H1 (cell line): ENCODE measurements around the gene SPTB. TPM values are rescaled to one million over a fixed set of nuclear protein-coding genes. Genes with fewer than 3 reads are reported as not detected.
A peak's percentile ranks its signal among the peaks of the same experiment; 100 is the strongest.

ENCODE experiments used
- CTCF ChIA-PET: fragments of 300-600 bp; sonication (Branson Sonifier 250); formaldehyde crosslinking; loops from one replicate; lab custom pipeline; 2021; ENCODE audit not compliant: partially characterized antibody; lab: Charles Lee
- POLR2A ChIA-PET: fragments of 300-600 bp; sonication (Branson Sonifier 250); formaldehyde crosslinking; loops from one replicate; lab custom pipeline; 2021; ENCODE audit warnings: inconsistent platforms; ENCODE audit not compliant: partially characterized antibody; lab: Charles Lee
- DNase-seq, 2 experiments: peaks; one replicate each; pipeline versions ENCODE4 v3.0.0 to v3.0.0-alpha.2; 2010 to 2022; ENCODE audit warnings: low spot score in 2 of 2, low read depth in 1 of 2, mixed read lengths in 1 of 2
- FAIRE-seq: peaks from 2 replicates; lab custom pipeline; 2011; peaks lifted over from hg19 to GRCh38; lab: Jason Lieb, UNC
- H2AFZ ChIP-seq: 2 replicates; pipeline ENCODE4 v1.8.1; 2012; ENCODE audit warnings: low read length, inconsistent platforms
- H2AK5ac ChIP-seq: 2 replicates; pipeline ENCODE4 v1.6.1; 2013; ENCODE audit warnings: low read depth, low read length
- H2BK120ac ChIP-seq: replicated peaks from 2 replicates; pipeline ENCODE3; 2013; ENCODE audit warnings: low read depth, low read length, inconsistent platforms
- H2BK12ac ChIP-seq: 2 replicates; pipeline ENCODE4 v1.6.1; 2013; ENCODE audit warnings: low read depth, low read length
- H2BK15ac ChIP-seq: 2 replicates; pipeline ENCODE4 v1.6.1; 2013; ENCODE audit warnings: low read length
- H2BK20ac ChIP-seq: 2 replicates; pipeline ENCODE4 v1.6.1; 2013; ENCODE audit warnings: low read length
- H2BK5ac ChIP-seq: 2 replicates; pipeline ENCODE4 v1.6.1; 2013; ENCODE audit warnings: low read depth, low read length
- H3K14ac ChIP-seq: 2 replicates; pipeline ENCODE4 v1.6.1; 2013; ENCODE audit warnings: inconsistent platforms; ENCODE audit not compliant: insufficient read length
- H3K18ac ChIP-seq: 2 replicates; pipeline ENCODE4 v1.6.1; 2013; ENCODE audit warnings: low read length; ENCODE audit errors: extremely low read depth
- H3K23ac ChIP-seq: 2 replicates; pipeline ENCODE4 v1.6.1; 2013; ENCODE audit warnings: inconsistent platforms; ENCODE audit not compliant: insufficient read length
- H3K23me2 ChIP-seq: 2 replicates; pipeline ENCODE4 v1.6.1; 2013; ENCODE audit warnings: low read depth, low read length
- H3K27ac ChIP-seq: 2 replicates; pipeline ENCODE4 v1.6.1; 2011; ENCODE audit warnings: low read depth, low read length, inconsistent platforms
- H3K27me3 ChIP-seq, 4 experiments: replicated peaks in 1 of 4; 1 replicate in 1 of 4; 2 replicates in 3 of 4; pipeline versions ENCODE4 v1.6.1 to v1.8.1; 2011 to 2013; ENCODE audit warnings: low read length in 3 of 4, mild to moderate bottlenecking in 3 of 4, inconsistent platforms in 2 of 4, mixed read lengths in 2 of 4, moderate library complexity in 1 of 4; ENCODE audit not compliant: control insufficient read depth in 3 of 4, insufficient read depth in 3 of 4; ENCODE audit errors: extremely low read depth in 1 of 4
- H3K36me3 ChIP-seq, 4 experiments: 2 replicates each; pipeline versions ENCODE4 v1.6.1 to v1.8.1; 2011 to 2013; ENCODE audit warnings: mild to moderate bottlenecking in 4 of 4, low read length in 3 of 4, moderate library complexity in 2 of 4, control low read depth in 1 of 4, inconsistent platforms in 1 of 4; ENCODE audit not compliant: insufficient read depth in 4 of 4, control insufficient read depth in 2 of 4
- H3K4ac ChIP-seq: replicated peaks from 2 replicates; pipeline ENCODE3; 2013; ENCODE audit warnings: low read length, low read depth, mixed read lengths, inconsistent platforms; ENCODE audit not compliant: insufficient read length
- H3K4me1 ChIP-seq, 4 experiments: replicated peaks in 1 of 4; 1 replicate in 1 of 4; 2 replicates in 3 of 4; pipeline versions ENCODE4 v1.6.1 to v1.8.1; 2011 to 2013; ENCODE audit warnings: low read length in 3 of 4, inconsistent platforms in 2 of 4, mixed read lengths in 1 of 4; ENCODE audit not compliant: insufficient read depth in 4 of 4, control insufficient read depth in 3 of 4
- H3K4me2 ChIP-seq, 2 experiments: 2 replicates each; pipeline versions ENCODE4 v1.6.1 to v1.8.1; 2011 to 2013; ENCODE audit warnings: low read depth in 2 of 2, low read length in 2 of 2, control low read depth in 1 of 2, inconsistent platforms in 1 of 2, mild to moderate bottlenecking in 1 of 2; ENCODE audit not compliant: insufficient read depth in 1 of 2
- H3K4me3 ChIP-seq, 4 experiments: fragments of 200-600, 300-600 bp in 1 of 4; sonication (generic), shearing (Covaris generic), sonication (Bioruptor Twin) in 1 of 4; 2 replicates each; pipeline versions ENCODE4 v1.5.1 to v1.8.1; 2011 to 2016; ENCODE audit warnings: low read length in 4 of 4, low read depth in 3 of 4, control low read depth in 2 of 4, inconsistent platforms in 2 of 4, mild to moderate bottlenecking in 2 of 4, mixed read lengths in 1 of 4, moderate library complexity in 1 of 4; ENCODE audit not compliant: insufficient read depth in 2 of 4; ENCODE audit errors: extremely low read depth in 1 of 4
- H3K56ac ChIP-seq: replicated peaks from 2 replicates; pipeline ENCODE3; 2013; ENCODE audit warnings: low read depth, mild to moderate bottlenecking, mixed read lengths, low read length, inconsistent platforms; ENCODE audit not compliant: insufficient read length
- H3K79me1 ChIP-seq: 2 replicates; pipeline ENCODE4 v1.6.1; 2013; ENCODE audit warnings: low read depth, low read length, control low read depth
- H3K79me2 ChIP-seq, 2 experiments: 2 replicates each; pipeline versions ENCODE4 v1.6.1 to v1.8.1; 2012 to 2013; ENCODE audit warnings: low read length in 2 of 2, mild to moderate bottlenecking in 2 of 2, inconsistent platforms in 1 of 2; ENCODE audit not compliant: insufficient read depth in 2 of 2, control insufficient read depth in 1 of 2
- H3K9ac ChIP-seq, 4 experiments: replicated peaks in 1 of 4; 1 replicate in 1 of 4; 2 replicates in 3 of 4; pipeline versions ENCODE4 v1.6.1 to v1.8.1; 2011 to 2013; ENCODE audit warnings: low read depth in 3 of 4, low read length in 3 of 4, control low read depth in 2 of 4, mild to moderate bottlenecking in 2 of 4, moderate library complexity in 2 of 4, inconsistent platforms in 1 of 4; ENCODE audit errors: extremely low read depth in 1 of 4
- H3K9me3 ChIP-seq, 2 experiments: 2 replicates each; pipeline versions ENCODE4 v1.6.1 to v1.8.1; 2012 to 2013; ENCODE audit warnings: mild to moderate bottlenecking in 2 of 2, moderate library complexity in 2 of 2, control low read depth in 1 of 2, inconsistent platforms in 1 of 2, low read depth in 1 of 2, low read length in 1 of 2, mixed read lengths in 1 of 2; ENCODE audit not compliant: insufficient read depth in 2 of 2
- H4K20me1 ChIP-seq, 2 experiments: replicated peaks in 1 of 2; 2 replicates each; pipeline versions ENCODE3 to v1.8.1; 2011 to 2013; ENCODE audit warnings: inconsistent platforms in 2 of 2, low read length in 2 of 2, mild to moderate bottlenecking in 1 of 2; ENCODE audit not compliant: insufficient read depth in 2 of 2, control insufficient read depth in 1 of 2
- H4K5ac ChIP-seq: 2 replicates; pipeline ENCODE4 v1.6.1; 2013; ENCODE audit warnings: low read length, low read depth, mixed read lengths, inconsistent platforms; ENCODE audit not compliant: insufficient read length
- H4K8ac ChIP-seq: 2 replicates; pipeline ENCODE4 v1.8.0; 2013; ENCODE audit warnings: mild to moderate bottlenecking, moderate library complexity, low read length, inconsistent platforms; ENCODE audit not compliant: insufficient read depth; ENCODE audit errors: extremely low read depth
- H4K91ac ChIP-seq: replicated peaks from 2 replicates; pipeline ENCODE3; 2013; ENCODE audit warnings: low read length, mixed read lengths, inconsistent platforms; ENCODE audit not compliant: insufficient read length
- ASH2L ChIP-seq: fragments of 200-600, 300-600 bp; sonication (generic); IDR thresholded peaks from one replicate; pipeline ENCODE4 v1.7.1; 2017; ENCODE audit warnings: low read length
- KDM5A ChIP-seq: fragments of 200-600 bp; IDR thresholded peaks from 2 replicates; pipeline ENCODE4 v1.7.1; 2012; ENCODE audit warnings: mild to moderate bottlenecking, low read length, inconsistent platforms, mixed read lengths
- POLR2AphosphoS5 ChIP-seq: IDR thresholded peaks from 2 replicates; pipeline ENCODE4 v1.6.1; 2011; ENCODE audit warnings: low read depth, low read length
- RAD21 ChIP-seq, 2 experiments: IDR thresholded peaks in 1 of 2; conservative IDR thresholded peaks in 1 of 2; 2 replicates each; pipeline ENCODE4 v1.6.1; 2011; ENCODE audit warnings: low read depth in 2 of 2, low read length in 2 of 2, improper control_type of control experiment in 1 of 2, inconsistent platforms in 1 of 2, mild to moderate bottlenecking in 1 of 2, moderate library complexity in 1 of 2
- WGBS, 2 experiments: shearing (Covaris generic) in 1 of 2; methylation state at CpG; one replicate each; pipeline versions ENCODE4 v1.1.6 to v1.1.7; 2013 to 2015; ENCODE audit warnings: low lambda C conversion rate in 2 of 2, mixed read lengths in 2 of 2, inconsistent platforms in 1 of 2, low coverage in 1 of 2, missing lambda C conversion rate in 1 of 2; ENCODE audit not compliant: insufficient replicate concordance in 2 of 2, insufficient coverage in 1 of 2, insufficient read length in 1 of 2; ENCODE audit errors: extremely low coverage in 1 of 2, missing lambda C conversion rate in 1 of 2; 5-methylcytosine and 5-hydroxymethylcytosine counted together
- polyA plus RNA-seq, 7 experiments: library from polyadenylated mRNA; depleted of rRNA in 3 of 7; stranded (reverse) in 5 of 7; unstranded in 2 of 7; fragments of >200 nt in 5 of 7; fragments of 200-250 nt in 2 of 7; gene quantifications; 1 replicate in 5 of 7; 2 replicates in 1 of 7; 4 replicates in 1 of 7; pipeline versions ENCODE4 v1.2.1 to v1.2.3, GENCODE V29; 2011 to 2013; ENCODE audit warnings: missing spikeins in 2 of 7, mixed read lengths in 2 of 7
- total RNA-seq: library from RNA; stranded (reverse); fragmentation: NEBNext Ultra II Directional; extraction: Animal tissue kit (Norgen Biotek cat#: 25700); gene quantifications from 2 replicates; pipeline ENCODE4 v1.2.1, GENCODE V29; 2021

The SPTB gene
- total and polyA plus RNA-seq, 2 of the 8 experiments (the other 6 are each of a cell fraction or from before 2014, with no cell fraction given), result 0.30 to 2.4 TPM

GRCh38 chr14:64763801-64764621 is 115.7 kb downstream of the SPTB start:
- H3K4me3 ChIP-seq, result peak overlapping the region in 1 of 4 experiments; percentile 27; a peak in 2 of 8 replicates
- no peak overlapping the region for H4K8ac ChIP-seq
- peaks cover 0 to 2% (median 0%) of the 10 kb centered on the region in 4 experiments; a peak in 3 of 7 replicates for H3K27me3 ChIP-seq
- no peak overlapping the region for H3K27ac ChIP-seq
- ChIA-PET POLR2A (interaction anchor here (0.9 to 1.3 kb wide), 4 partner anchors 9 to 253 kb away, joined by 3 to 5 read pairs (median 3); no protein-coding TSS in a partner anchor), CTCF (interaction anchor here (0.6 to 3.4 kb wide), 38 partner anchors 8 to 256 kb away, joined by 3 to 57 read pairs (median 4); no protein-coding TSS in a partner anchor)
- H3K23me2 ChIP-seq, result peaks cover 6% of the 10 kb centered on the region; the same call in 1 of the 2 replicates
- peaks cover 0 to 6% of the 10 kb centered on the region in 2 experiments for H4K20me1 ChIP-seq
- H4K5ac ChIP-seq, result no peak overlapping the region
- H3K79me1 ChIP-seq, result no peaks in the 10 kb centered on the region
- FAIRE-seq (no peak), DNase-seq (no peak)
- H3K4ac ChIP-seq, result no peak overlapping the region
- no peak overlapping the region for H3K18ac ChIP-seq
- H3K14ac ChIP-seq, result no peak overlapping the region
- no peak overlapping the region for H2BK120ac ChIP-seq
- H2BK20ac ChIP-seq, result no peak overlapping the region
- H3K36me3 ChIP-seq, result no peaks in the 10 kb centered on the region
- H3K56ac ChIP-seq, result no peak overlapping the region
- no peaks in the 10 kb centered on the region for H3K9me3 ChIP-seq
- H4K91ac ChIP-seq, result no peak overlapping the region
- H2BK15ac ChIP-seq, result peak overlapping the region; percentile 20; the same call in 1 of the 2 replicates
- peak overlapping the region; percentile 0 to 56; a peak in 2 of 4 replicates for H3K4me2 ChIP-seq
- no peak overlapping the region for H2AK5ac ChIP-seq
- no peaks in the 10 kb centered on the region for H3K79me2 ChIP-seq
- no peak overlapping the region; the same call in 1 of the 2 replicates for H2BK12ac ChIP-seq
- H3K4me1 ChIP-seq, result peaks cover 4 to 34% (median 24%) of the 10 kb centered on the region in 4 experiments
- H2BK5ac ChIP-seq, result no peak overlapping the region; the same call in 1 of the 2 replicates
- peak overlapping the region; percentile 21; the same call in 1 of the 2 replicates for H2AFZ ChIP-seq
- TF ChIP-seq RAD21 (IDR thresholded peaks at IDR 0.05 in 1 of 2, conservative IDR thresholded peaks at IDR 0.05 in 1 of 2; ENCODE audit: low read depth in 2 of 2, low read length in 2 of 2) (peak; percentile 11 to 16; a peak in 2 of 4 replicates), ASH2L (no peak), POLR2AphosphoS5 (no peak), KDM5A (no peak)
- no peak overlapping the region for H3K9ac ChIP-seq
- no peak overlapping the region for H3K23ac ChIP-seq
- WGBS, 2 experiments, result 73% methylated on average over 18 of the region's 18 CpGs; no CpG with 5 or more reads in 1 of the 2 experiments
